Measurements from ENCODE around the gene CAPZA1. TPM values are rescaled to one million over a fixed set of nuclear protein-coding genes. Genes with fewer than 3 reads are reported as not detected.

The CAPZA1 gene
- total RNA-seq, 1 experiment from 2014 or later: 108 TPM

GRCh38 chr1:112636056-112636455 is 16.4 kb downstream of the CAPZA1 start:
- H3K9me3 ChIP-seq (ENCODE audit: control insufficient read depth, low read depth, low read length): no peaks in the 10 kb centered on the region
- no peak overlapping the region for H2BK5ac ChIP-seq (ENCODE audit: insufficient read length, low read length)
- WGBS (ENCODE audit: extremely low coverage, insufficient read length, low lambda C conversion rate): no CpG with 5 or more reads among the region's 2 CpGs
- H3K79me2 ChIP-seq (ENCODE audit: insufficient read depth, low read length): peaks cover 11% of the 10 kb centered on the region; the same call in 1 of the 2 replicates
- H3K14ac ChIP-seq (ENCODE audit: insufficient read depth, low read length): no peak overlapping the region
- H2AK5ac ChIP-seq (ENCODE audit: insufficient read length, low read length): no peak overlapping the region
- H3K79me1 ChIP-seq (ENCODE audit: insufficient read depth, low read depth, low read length, poor library complexity, severe bottlenecking): no peaks in the 10 kb centered on the region
- no peaks in the 10 kb centered on the region for H4K20me1 ChIP-seq (ENCODE audit: control insufficient read depth, insufficient read depth, insufficient read length)
- Mint-ChIP-seq H3K4me1 (peaks cover 0 to 7% of the 10 kb centered on the region in 2 experiments; a peak in 2 of 4 replicates), H3K4me3 (no peak overlapping the region), H3K36me3 (ENCODE audit: insufficient read depth in 1 of 3, low read depth in 3 of 3) (peaks cover 8 to 11% (median 9%) of the 10 kb centered on the region in 3 experiments), H3K27me3 (ENCODE audit: low read depth) (no peaks in the 10 kb centered on the region), H3K9me3 (peaks cover 5 to 7% of the 10 kb centered on the region in 2 experiments; a peak in 3 of 5 replicates), H3K27ac (no peak overlapping the region)
- H3K9ac ChIP-seq (ENCODE audit: extremely low read depth, insufficient read length, low read length): no peak overlapping the region
- TF ChIP-seq, protein P1, sequence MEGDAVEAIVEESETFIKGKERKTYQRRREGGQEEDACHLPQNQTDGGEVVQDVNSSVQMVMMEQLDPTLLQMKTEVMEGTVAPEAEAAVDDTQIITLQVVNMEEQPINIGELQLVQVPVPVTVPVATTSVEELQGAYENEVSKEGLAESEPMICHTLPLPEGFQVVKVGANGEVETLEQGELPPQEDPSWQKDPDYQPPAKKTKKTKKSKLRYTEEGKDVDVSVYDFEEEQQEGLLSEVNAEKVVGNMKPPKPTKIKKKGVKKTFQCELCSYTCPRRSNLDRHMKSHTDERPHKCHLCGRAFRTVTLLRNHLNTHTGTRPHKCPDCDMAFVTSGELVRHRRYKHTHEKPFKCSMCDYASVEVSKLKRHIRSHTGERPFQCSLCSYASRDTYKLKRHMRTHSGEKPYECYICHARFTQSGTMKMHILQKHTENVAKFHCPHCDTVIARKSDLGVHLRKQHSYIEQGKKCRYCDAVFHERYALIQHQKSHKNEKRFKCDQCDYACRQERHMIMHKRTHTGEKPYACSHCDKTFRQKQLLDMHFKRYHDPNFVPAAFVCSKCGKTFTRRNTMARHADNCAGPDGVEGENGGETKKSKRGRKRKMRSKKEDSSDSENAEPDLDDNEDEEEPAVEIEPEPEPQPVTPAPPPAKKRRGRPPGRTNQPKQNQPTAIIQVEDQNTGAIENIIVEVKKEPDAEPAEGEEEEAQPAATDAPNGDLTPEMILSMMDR (conservative IDR thresholded peaks at IDR 0.05): no peak
- H2BK20ac ChIP-seq (ENCODE audit: low read depth, low read length, poor library complexity, severe bottlenecking): no peak overlapping the region
- no peaks in the 10 kb centered on the region for H3K23me2 ChIP-seq (ENCODE audit: insufficient read length, low read depth, low read length, poor library complexity, severe bottlenecking)
- H2BK15ac ChIP-seq (ENCODE audit: low read depth, low read length): no peak overlapping the region
- H3K18ac ChIP-seq (ENCODE audit: insufficient read length, low read depth, low read length): no peak overlapping the region
- H3K4me1 ChIP-seq (ENCODE audit: insufficient read depth, low read length): no peaks in the 10 kb centered on the region
- no peak overlapping the region for H2BK12ac ChIP-seq (ENCODE audit: insufficient read length, low read depth, low read length)
- no peak overlapping the region for H2BK120ac ChIP-seq (ENCODE audit: low read depth, low read length, poor library complexity, severe bottlenecking)
- H4K91ac ChIP-seq (ENCODE audit: insufficient read length, low read depth, low read length): no peak overlapping the region
- no peak overlapping the region for H3K4me2 ChIP-seq (ENCODE audit: insufficient read depth, insufficient read length, low read length)
- no peak overlapping the region for H3K23ac ChIP-seq (ENCODE audit: insufficient read length, low read depth, low read length)
- H3T11ph ChIP-seq (ENCODE audit: low read length): no peak overlapping the region
- H3K27me3 ChIP-seq (ENCODE audit: insufficient read depth, low read length): no peaks in the 10 kb centered on the region
- H4K8ac ChIP-seq (replicated peaks; ENCODE audit: insufficient read length, low read depth, low read length): no peak overlapping the region
- H4K5ac ChIP-seq (ENCODE audit: insufficient read length, low read depth, low read length): no peak overlapping the region
- no peak overlapping the region for H3K4ac ChIP-seq (ENCODE audit: low read depth, low read length)
- no peak overlapping the region for H3K27ac ChIP-seq (ENCODE audit: insufficient read length, low read depth, low read length)
- no peak overlapping the region for H3K56ac ChIP-seq (ENCODE audit: insufficient read length, low read depth, low read length)
- DNase-seq: no peak
- no peak overlapping the region for H2AFZ ChIP-seq (ENCODE audit: low read length)

Data from H9 (cell line).